PC-3 (cell line): ENCODE results near the gene NOG. TPM values are rescaled to one million over a fixed set of nuclear protein-coding genes. Genes with fewer than 3 reads are reported as not detected.

Experiments
- ATAC-seq: fragments of 200-7000 bp; cut with Tn5 transposase; 2 replicates; pipeline ENCODE4 v1.9.1; 2020; ENCODE audit warnings: mild to moderate bottlenecking, moderate library complexity
- BruUV-seq: library from RNA; stranded (reverse); fragments of 400-500 nt; replicated peaks from 2 replicates; lab custom pipeline; 2021; lab: Mats Ljungman, UMichigan
- CTCF ChIA-PET: fragments of 300-600 bp; sonication (Branson Sonifier 250); formaldehyde crosslinking; loops from one replicate; lab custom pipeline; 2022; ENCODE audit warnings: antibody characterized with exemption; lab: Charles Lee
- POLR2A ChIA-PET: fragments of 300-600 bp; sonication (Branson Sonifier 250); formaldehyde crosslinking; loops from one replicate; lab custom pipeline; 2022; ENCODE audit warnings: antibody characterized with exemption; ENCODE audit not compliant: unreplicated experiment; lab: Charles Lee
- DNase-seq: peaks from one replicate; pipeline ENCODE4 v3.0.0-alpha.2; 2015
- H2AFZ ChIP-seq: fragments of 300-600 bp; sonication (generic); 2 replicates; pipeline ENCODE4 v1.6.0; 2016; ENCODE audit warnings: antibody characterized with exemption, low read length
- H3F3A ChIP-seq: fragments of 300-600 bp; sonication (generic); one replicate; pipeline ENCODE4 v1.6.0; 2017; ENCODE audit warnings: antibody characterized with exemption, low read length, control low read depth, mild to moderate bottlenecking; ENCODE audit not compliant: unreplicated experiment
- H3K27ac ChIP-seq: fragments of 300-600 bp; sonication (generic); 2 replicates; pipeline ENCODE4 v1.5.1; 2016; ENCODE audit warnings: mild to moderate bottlenecking, low read length
- H3K27me3 ChIP-seq: fragments of 300-600 bp; sonication (generic); 2 replicates; pipeline ENCODE4 v1.6.1; 2016; ENCODE audit warnings: low read length, mixed read lengths
- H3K36me3 ChIP-seq: fragments of 300-600 bp; sonication (generic); 2 replicates; pipeline ENCODE4 v1.6.1; 2016; ENCODE audit warnings: low read depth, mixed run types, low read length, mixed read lengths
- H3K4me1 ChIP-seq: fragments of 300-600 bp; sonication (generic); 2 replicates; pipeline ENCODE4 v1.5.1; 2016; ENCODE audit warnings: low read length; ENCODE audit not compliant: insufficient read depth
- H3K4me2 ChIP-seq: fragments of 300-600 bp; sonication (generic); 2 replicates; pipeline ENCODE4 v1.6.0; 2016; ENCODE audit warnings: low read length
- H3K4me3 ChIP-seq: fragments of 300-600 bp; sonication (generic); 2 replicates; pipeline ENCODE4 v1.5.1; 2016; ENCODE audit warnings: mild to moderate bottlenecking, low read length, mixed read lengths
- H3K79me2 ChIP-seq: fragments of 300-600 bp; sonication (generic); 2 replicates; pipeline ENCODE4 v1.6.1; 2017; ENCODE audit warnings: low read length, mixed read lengths
- H3K9ac ChIP-seq: fragments of 300-600 bp; sonication (generic); 2 replicates; pipeline ENCODE4 v1.6.0; 2016; ENCODE audit warnings: mild to moderate bottlenecking, low read length
- H3K9me2 ChIP-seq: fragments of 300-600 bp; sonication (generic); replicated peaks from 2 replicates; pipeline ENCODE4 v1.6.1; 2016; ENCODE audit warnings: mixed run types, low read length, mixed read lengths
- H3K9me3 ChIP-seq: fragments of 300-600 bp; sonication (generic); 2 replicates; pipeline ENCODE4 v1.6.1; 2016; ENCODE audit warnings: low read length, mixed read lengths
- H4K20me1 ChIP-seq: fragments of 300-600 bp; sonication (generic); 2 replicates; pipeline ENCODE4 v1.6.1; 2016; ENCODE audit warnings: low read length, mixed read lengths
- EZH2 ChIP-seq: fragments of 300-600 bp; sonication (generic); IDR thresholded peaks from one replicate; pipeline ENCODE4 v1.6.1; 2017; ENCODE audit warnings: antibody characterized with exemption, mild to moderate bottlenecking, low read length; ENCODE audit not compliant: unreplicated experiment
- EZH2phosphoT487 ChIP-seq: fragments of 300-600 bp; sonication (generic); IDR thresholded peaks from 2 replicates; pipeline ENCODE4 v1.6.1; 2018; ENCODE audit warnings: mild to moderate bottlenecking, antibody characterized with exemption, low read length, borderline replicate concordance
- intact Hi-C: fragments of 100-400 bp; cut with micrococcal nuclease; formaldehyde crosslinking; loops from 2 replicates; pipeline ENCODE4 v1.9.0; 2023
- total RNA-seq: library from RNA; depleted of rRNA; stranded (reverse); fragments of >200 nt; gene quantifications from 2 replicates; pipeline ENCODE4 v1.2.3, GENCODE V29; 2014
- TF ChIP-seq, protein P1 (sequence below): fragments of 300-600 bp; sonication (generic); conservative IDR thresholded peaks from 2 replicates; pipeline ENCODE4 v1.5.1; 2017; ENCODE audit warnings: antibody characterized with exemption, low read depth, mild to moderate bottlenecking, low read length

Gene NOG
- total RNA-seq, 1 experiment from 2014 or later, result 23.9 TPM

DNA sequence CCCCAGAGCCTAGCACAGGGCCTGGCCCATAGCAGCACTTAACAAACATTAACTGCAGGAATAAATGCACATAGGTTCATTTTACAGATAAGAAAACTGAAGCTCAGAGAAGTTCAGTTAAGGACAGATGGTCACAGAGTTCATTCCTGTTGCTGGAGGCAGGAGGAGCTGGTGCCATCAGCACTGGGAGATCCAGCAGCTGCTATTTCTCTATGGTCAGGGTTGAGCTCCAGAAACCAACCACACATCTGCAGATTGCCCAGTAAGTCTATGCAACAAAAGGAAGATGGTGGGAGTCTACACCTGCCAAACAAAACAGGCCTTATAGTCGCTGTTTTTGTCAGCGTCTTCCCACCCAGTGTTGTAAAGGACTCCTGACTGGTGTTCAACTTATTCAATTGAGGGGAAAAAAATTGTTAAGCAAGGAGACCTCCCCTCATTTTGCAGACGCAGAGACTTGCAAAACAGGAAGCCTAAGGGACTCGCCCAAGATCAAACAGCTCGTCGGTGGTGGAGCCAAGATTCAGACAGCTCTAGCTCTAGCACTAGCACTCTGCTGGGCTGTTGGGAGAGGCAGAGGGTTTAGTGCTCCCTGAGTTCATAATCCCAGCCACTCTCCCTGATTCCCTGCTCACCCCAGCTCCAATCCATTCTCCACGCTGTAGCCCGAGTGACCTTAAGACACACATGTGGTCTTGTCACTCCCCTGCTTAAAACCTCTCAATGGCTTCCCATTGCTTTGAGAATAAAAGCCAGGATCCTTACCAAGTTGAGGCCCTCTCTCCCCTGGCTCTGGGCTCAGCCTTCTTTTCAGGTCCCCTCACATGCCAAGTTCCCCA, 9.0 kb downstream of the NOG start:
- no peak overlapping the region for H3K4me3 ChIP-seq
- H3K79me2 ChIP-seq, result no peaks in the 10 kb centered on the region
- no peaks in the 10 kb centered on the region for H3K36me3 ChIP-seq
- no peaks in the 10 kb centered on the region for H3K9me2 ChIP-seq
- ATAC-seq (no peak), DNase-seq (no peak)
- H2AFZ ChIP-seq, result no peak overlapping the region
- H3K9ac ChIP-seq, result no peak overlapping the region
- H3F3A ChIP-seq, result no peaks in the 10 kb centered on the region
- ChIA-PET POLR2A (no interaction called here), CTCF (no interaction called here)
- H3K27me3 ChIP-seq, result no peaks in the 10 kb centered on the region
- no TSS peak for BruUV-seq
- H3K27ac ChIP-seq, result no peak overlapping the region
- TF ChIP-seq, protein P1, sequence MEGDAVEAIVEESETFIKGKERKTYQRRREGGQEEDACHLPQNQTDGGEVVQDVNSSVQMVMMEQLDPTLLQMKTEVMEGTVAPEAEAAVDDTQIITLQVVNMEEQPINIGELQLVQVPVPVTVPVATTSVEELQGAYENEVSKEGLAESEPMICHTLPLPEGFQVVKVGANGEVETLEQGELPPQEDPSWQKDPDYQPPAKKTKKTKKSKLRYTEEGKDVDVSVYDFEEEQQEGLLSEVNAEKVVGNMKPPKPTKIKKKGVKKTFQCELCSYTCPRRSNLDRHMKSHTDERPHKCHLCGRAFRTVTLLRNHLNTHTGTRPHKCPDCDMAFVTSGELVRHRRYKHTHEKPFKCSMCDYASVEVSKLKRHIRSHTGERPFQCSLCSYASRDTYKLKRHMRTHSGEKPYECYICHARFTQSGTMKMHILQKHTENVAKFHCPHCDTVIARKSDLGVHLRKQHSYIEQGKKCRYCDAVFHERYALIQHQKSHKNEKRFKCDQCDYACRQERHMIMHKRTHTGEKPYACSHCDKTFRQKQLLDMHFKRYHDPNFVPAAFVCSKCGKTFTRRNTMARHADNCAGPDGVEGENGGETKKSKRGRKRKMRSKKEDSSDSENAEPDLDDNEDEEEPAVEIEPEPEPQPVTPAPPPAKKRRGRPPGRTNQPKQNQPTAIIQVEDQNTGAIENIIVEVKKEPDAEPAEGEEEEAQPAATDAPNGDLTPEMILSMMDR, result no peak
- no peak for TF ChIP-seq EZH2
- TF ChIP-seq EZH2phosphoT487, result no peak
- no peaks in the 10 kb centered on the region for H4K20me1 ChIP-seq
- no peaks in the 10 kb centered on the region for H3K9me3 ChIP-seq
- no peak overlapping the region for H3K4me2 ChIP-seq
- peaks cover 16% of the 10 kb centered on the region for H3K4me1 ChIP-seq
- intact Hi-C loops, result no loop called here

- H3F3A ChIP-seq, result no peaks in the 10 kb centered on the region
- TF ChIP-seq EZH2phosphoT487 (no peak), EZH2 (no peak)
- TF ChIP-seq, protein P1, result no peak
- H3K4me2 ChIP-seq, result no peak overlapping the region
- no TSS peak for BruUV-seq
- CTCF ChIA-PET, result no interaction called here
- peaks cover 6% of the 10 kb centered on the region for H3K4me1 ChIP-seq
- no peak overlapping the region for H3K4me3 ChIP-seq
- intact Hi-C loops, result no loop called here
- DNase-seq (no peak), ATAC-seq (no peak)
- no peaks in the 10 kb centered on the region for H3K36me3 ChIP-seq
- H3K27me3 ChIP-seq, result no peaks in the 10 kb centered on the region
- POLR2A ChIA-PET, result no interaction called here
- H3K9me3 ChIP-seq, result no peaks in the 10 kb centered on the region
- H3K9ac ChIP-seq, result no peak overlapping the region
- no peaks in the 10 kb centered on the region for H3K79me2 ChIP-seq
- no peaks in the 10 kb centered on the region for H3K9me2 ChIP-seq
- no peak overlapping the region for H3K27ac ChIP-seq
- H4K20me1 ChIP-seq, result no peaks in the 10 kb centered on the region
- H2AFZ ChIP-seq, result no peak overlapping the region
These were observed 10.2 kb downstream of the NOG start for GRCh38 chr17:56603486-56604238.
